H1 (cell line): ENCODE data around the gene WDR81. TPM values are rescaled to one million over a fixed set of nuclear protein-coding genes. Genes with fewer than 3 reads are reported as not detected.
"Not testable (repeated sequence)": the region's sequence is repeated elsewhere in the genome, so short reads cannot be mapped to it uniquely, and the experiment has no call there.

Experiments
- CTCF ChIA-PET: fragments of 300-600 bp; sonication (Branson Sonifier 250); formaldehyde crosslinking; loops from one replicate; lab custom pipeline; 2021; ENCODE audit not compliant: partially characterized antibody; lab: Charles Lee
- POLR2A ChIA-PET: fragments of 300-600 bp; sonication (Branson Sonifier 250); formaldehyde crosslinking; loops from one replicate; lab custom pipeline; 2021; ENCODE audit warnings: inconsistent platforms; ENCODE audit not compliant: partially characterized antibody; lab: Charles Lee
- DNase-seq, 2 experiments: peaks; one replicate each; pipeline versions ENCODE4 v3.0.0 to v3.0.0-alpha.2; 2010 to 2022; ENCODE audit warnings: low spot score in 2 of 2, low read depth in 1 of 2, mixed read lengths in 1 of 2
- FAIRE-seq: peaks from 2 replicates; lab custom pipeline; 2011; peaks lifted over from hg19 to GRCh38; lab: Jason Lieb, UNC
- H2AFZ ChIP-seq: 2 replicates; pipeline ENCODE4 v1.8.1; 2012; ENCODE audit warnings: low read length, inconsistent platforms
- H2AK5ac ChIP-seq: 2 replicates; pipeline ENCODE4 v1.6.1; 2013; ENCODE audit warnings: low read depth, low read length
- H2BK120ac ChIP-seq: replicated peaks from 2 replicates; pipeline ENCODE3; 2013; ENCODE audit warnings: low read depth, low read length, inconsistent platforms
- H2BK12ac ChIP-seq: 2 replicates; pipeline ENCODE4 v1.6.1; 2013; ENCODE audit warnings: low read depth, low read length
- H2BK15ac ChIP-seq: 2 replicates; pipeline ENCODE4 v1.6.1; 2013; ENCODE audit warnings: low read length
- H2BK20ac ChIP-seq: 2 replicates; pipeline ENCODE4 v1.6.1; 2013; ENCODE audit warnings: low read length
- H2BK5ac ChIP-seq: 2 replicates; pipeline ENCODE4 v1.6.1; 2013; ENCODE audit warnings: low read depth, low read length
- H3K14ac ChIP-seq: 2 replicates; pipeline ENCODE4 v1.6.1; 2013; ENCODE audit warnings: inconsistent platforms; ENCODE audit not compliant: insufficient read length
- H3K18ac ChIP-seq: 2 replicates; pipeline ENCODE4 v1.6.1; 2013; ENCODE audit warnings: low read length; ENCODE audit errors: extremely low read depth
- H3K23ac ChIP-seq: 2 replicates; pipeline ENCODE4 v1.6.1; 2013; ENCODE audit warnings: inconsistent platforms; ENCODE audit not compliant: insufficient read length
- H3K23me2 ChIP-seq: 2 replicates; pipeline ENCODE4 v1.6.1; 2013; ENCODE audit warnings: low read depth, low read length
- H3K27ac ChIP-seq: 2 replicates; pipeline ENCODE4 v1.6.1; 2011; ENCODE audit warnings: low read depth, low read length, inconsistent platforms
- H3K27me3 ChIP-seq, 4 experiments: replicated peaks in 1 of 4; 1 replicate in 1 of 4; 2 replicates in 3 of 4; pipeline versions ENCODE4 v1.6.1 to v1.8.1; 2011 to 2013; ENCODE audit warnings: low read length in 3 of 4, mild to moderate bottlenecking in 3 of 4, inconsistent platforms in 2 of 4, mixed read lengths in 2 of 4, moderate library complexity in 1 of 4; ENCODE audit not compliant: control insufficient read depth in 3 of 4, insufficient read depth in 3 of 4; ENCODE audit errors: extremely low read depth in 1 of 4
- H3K36me3 ChIP-seq, 4 experiments: 2 replicates each; pipeline versions ENCODE4 v1.6.1 to v1.8.1; 2011 to 2013; ENCODE audit warnings: mild to moderate bottlenecking in 4 of 4, low read length in 3 of 4, moderate library complexity in 2 of 4, control low read depth in 1 of 4, inconsistent platforms in 1 of 4; ENCODE audit not compliant: insufficient read depth in 4 of 4, control insufficient read depth in 2 of 4
- H3K4ac ChIP-seq: replicated peaks from 2 replicates; pipeline ENCODE3; 2013; ENCODE audit warnings: low read length, low read depth, mixed read lengths, inconsistent platforms; ENCODE audit not compliant: insufficient read length
- H3K4me1 ChIP-seq, 4 experiments: replicated peaks in 1 of 4; 1 replicate in 1 of 4; 2 replicates in 3 of 4; pipeline versions ENCODE4 v1.6.1 to v1.8.1; 2011 to 2013; ENCODE audit warnings: low read length in 3 of 4, inconsistent platforms in 2 of 4, mixed read lengths in 1 of 4; ENCODE audit not compliant: insufficient read depth in 4 of 4, control insufficient read depth in 3 of 4
- H3K4me2 ChIP-seq, 2 experiments: 2 replicates each; pipeline versions ENCODE4 v1.6.1 to v1.8.1; 2011 to 2013; ENCODE audit warnings: low read depth in 2 of 2, low read length in 2 of 2, control low read depth in 1 of 2, inconsistent platforms in 1 of 2, mild to moderate bottlenecking in 1 of 2; ENCODE audit not compliant: insufficient read depth in 1 of 2
- H3K4me3 ChIP-seq, 4 experiments: fragments of 200-600, 300-600 bp in 1 of 4; sonication (generic), shearing (Covaris generic), sonication (Bioruptor Twin) in 1 of 4; 2 replicates each; pipeline versions ENCODE4 v1.5.1 to v1.8.1; 2011 to 2016; ENCODE audit warnings: low read length in 4 of 4, low read depth in 3 of 4, control low read depth in 2 of 4, inconsistent platforms in 2 of 4, mild to moderate bottlenecking in 2 of 4, mixed read lengths in 1 of 4, moderate library complexity in 1 of 4; ENCODE audit not compliant: insufficient read depth in 2 of 4; ENCODE audit errors: extremely low read depth in 1 of 4
- H3K56ac ChIP-seq: replicated peaks from 2 replicates; pipeline ENCODE3; 2013; ENCODE audit warnings: low read depth, mild to moderate bottlenecking, mixed read lengths, low read length, inconsistent platforms; ENCODE audit not compliant: insufficient read length
- H3K79me1 ChIP-seq: 2 replicates; pipeline ENCODE4 v1.6.1; 2013; ENCODE audit warnings: low read depth, low read length, control low read depth
- H3K79me2 ChIP-seq, 2 experiments: 2 replicates each; pipeline versions ENCODE4 v1.6.1 to v1.8.1; 2012 to 2013; ENCODE audit warnings: low read length in 2 of 2, mild to moderate bottlenecking in 2 of 2, inconsistent platforms in 1 of 2; ENCODE audit not compliant: insufficient read depth in 2 of 2, control insufficient read depth in 1 of 2
- H3K9ac ChIP-seq, 4 experiments: replicated peaks in 1 of 4; 1 replicate in 1 of 4; 2 replicates in 3 of 4; pipeline versions ENCODE4 v1.6.1 to v1.8.1; 2011 to 2013; ENCODE audit warnings: low read depth in 3 of 4, low read length in 3 of 4, control low read depth in 2 of 4, mild to moderate bottlenecking in 2 of 4, moderate library complexity in 2 of 4, inconsistent platforms in 1 of 4; ENCODE audit errors: extremely low read depth in 1 of 4
- H3K9me3 ChIP-seq, 2 experiments: 2 replicates each; pipeline versions ENCODE4 v1.6.1 to v1.8.1; 2012 to 2013; ENCODE audit warnings: mild to moderate bottlenecking in 2 of 2, moderate library complexity in 2 of 2, control low read depth in 1 of 2, inconsistent platforms in 1 of 2, low read depth in 1 of 2, low read length in 1 of 2, mixed read lengths in 1 of 2; ENCODE audit not compliant: insufficient read depth in 2 of 2
- H4K20me1 ChIP-seq, 2 experiments: replicated peaks in 1 of 2; 2 replicates each; pipeline versions ENCODE3 to v1.8.1; 2011 to 2013; ENCODE audit warnings: inconsistent platforms in 2 of 2, low read length in 2 of 2, mild to moderate bottlenecking in 1 of 2; ENCODE audit not compliant: insufficient read depth in 2 of 2, control insufficient read depth in 1 of 2
- H4K5ac ChIP-seq: 2 replicates; pipeline ENCODE4 v1.6.1; 2013; ENCODE audit warnings: low read length, low read depth, mixed read lengths, inconsistent platforms; ENCODE audit not compliant: insufficient read length
- H4K8ac ChIP-seq: 2 replicates; pipeline ENCODE4 v1.8.0; 2013; ENCODE audit warnings: mild to moderate bottlenecking, moderate library complexity, low read length, inconsistent platforms; ENCODE audit not compliant: insufficient read depth; ENCODE audit errors: extremely low read depth
- H4K91ac ChIP-seq: replicated peaks from 2 replicates; pipeline ENCODE3; 2013; ENCODE audit warnings: low read length, mixed read lengths, inconsistent platforms; ENCODE audit not compliant: insufficient read length
- WGBS, 2 experiments: shearing (Covaris generic) in 1 of 2; methylation state at CpG; one replicate each; pipeline versions ENCODE4 v1.1.6 to v1.1.7; 2013 to 2015; ENCODE audit warnings: low lambda C conversion rate in 2 of 2, mixed read lengths in 2 of 2, inconsistent platforms in 1 of 2, low coverage in 1 of 2, missing lambda C conversion rate in 1 of 2; ENCODE audit not compliant: insufficient replicate concordance in 2 of 2, insufficient coverage in 1 of 2, insufficient read length in 1 of 2; ENCODE audit errors: extremely low coverage in 1 of 2, missing lambda C conversion rate in 1 of 2; 5-methylcytosine and 5-hydroxymethylcytosine counted together
- polyA plus RNA-seq, 7 experiments: library from polyadenylated mRNA; depleted of rRNA in 3 of 7; stranded (reverse) in 5 of 7; unstranded in 2 of 7; fragments of >200 nt in 5 of 7; fragments of 200-250 nt in 2 of 7; gene quantifications; 1 replicate in 5 of 7; 2 replicates in 1 of 7; 4 replicates in 1 of 7; pipeline versions ENCODE4 v1.2.1 to v1.2.3, GENCODE V29; 2011 to 2013; ENCODE audit warnings: missing spikeins in 2 of 7, mixed read lengths in 2 of 7
- total RNA-seq: library from RNA; stranded (reverse); fragmentation: NEBNext Ultra II Directional; extraction: Animal tissue kit (Norgen Biotek cat#: 25700); gene quantifications from 2 replicates; pipeline ENCODE4 v1.2.1, GENCODE V29; 2021

Gene WDR81
- total and polyA plus RNA-seq, 2 of the 8 experiments (the other 6 are each of a cell fraction or from before 2014, with no cell fraction given), result 9.1 to 12.3 TPM

DNA sequence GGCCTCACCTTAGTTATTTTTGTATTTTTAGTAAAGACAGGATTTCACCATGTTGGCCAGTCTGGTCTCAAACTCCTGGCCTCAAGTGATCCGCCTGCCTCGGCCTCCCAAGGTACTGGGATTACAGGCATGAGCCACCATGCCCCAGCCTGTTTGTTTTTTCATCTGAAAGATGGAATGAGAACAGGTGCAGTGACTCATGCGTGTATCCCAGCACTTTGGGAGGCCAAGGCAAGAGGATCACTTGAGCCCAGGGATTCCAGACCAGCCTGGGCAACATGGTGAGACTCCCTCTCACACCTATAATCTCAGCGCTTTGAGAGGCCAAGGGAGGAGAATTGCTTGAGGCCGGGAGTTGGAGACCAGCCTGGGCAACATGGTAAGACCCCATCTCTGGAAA is 24.6 kb upstream of the WDR81 start:
- CTCF ChIA-PET, result interaction anchor here (0.6 to 1.0 kb wide), 2 partner anchors 22 to 84 kb away, joined by 4 to 6 read pairs; no protein-coding TSS in a partner anchor
- H3K18ac ChIP-seq, H4K8ac ChIP-seq, H2BK15ac ChIP-seq, H3K79me2 ChIP-seq, DNase-seq, H3K4me1 ChIP-seq, H4K20me1 ChIP-seq, H3K4me3 ChIP-seq, H2BK5ac ChIP-seq, H4K5ac ChIP-seq, H3K23ac ChIP-seq, POLR2A ChIA-PET, H2AFZ ChIP-seq, H3K79me1 ChIP-seq, H3K27me3 ChIP-seq, H2BK20ac ChIP-seq, H3K36me3 ChIP-seq, H3K9ac ChIP-seq, FAIRE-seq, H3K23me2 ChIP-seq, H3K14ac ChIP-seq, H2BK12ac ChIP-seq, H2BK120ac ChIP-seq, H4K91ac ChIP-seq, H2AK5ac ChIP-seq, H3K56ac ChIP-seq, H3K4ac ChIP-seq, H3K27ac ChIP-seq, H3K4me2 ChIP-seq, H3K9me3 ChIP-seq: not testable (repeated sequence)
- 86% methylated on average over 5 of the region's 5 CpGs; no CpG with 5 or more reads in 1 of the 2 experiments for WGBS, 2 experiments
